A549 (cell line): ENCODE data around the gene WASHC2C.
"Not testable (repeated sequence)": the region's sequence is repeated elsewhere in the genome, so short reads cannot be mapped to it uniquely, and the experiment has no call there.

Experiments
- KDM1A ChIP-seq: fragments of 200-600 bp; sonication (generic); IDR thresholded peaks from 2 replicates; pipeline ENCODE4 v1.6.1; 2016; ENCODE audit warnings: low read depth, mild to moderate bottlenecking
- KDM5A ChIP-seq: fragments of 200-600 bp; sonication (generic); IDR thresholded peaks from 2 replicates; pipeline ENCODE4 v1.6.1; 2016; ENCODE audit warnings: antibody characterized with exemption, mild to moderate bottlenecking
- MAFK ChIP-seq: fragments of 450-650 bp; IDR thresholded peaks from 2 replicates; pipeline ENCODE4 v1.6.1; 2014; ENCODE audit not compliant: partially characterized antibody
- NR3C1 ChIP-seq: fragments of >200 bp; sonication (Bioruptor Twin); formaldehyde crosslinking; IDR thresholded peaks from 3 replicates; pipeline ENCODE4 v1.6.1; 2017
- POLR2A ChIP-seq: IDR thresholded peaks from 2 replicates; pipeline ENCODE4 v1.6.1; 2012; ENCODE audit warnings: mild to moderate bottlenecking, low read length
- RAD21 ChIP-seq, 2 experiments: fragments of >200 bp in 1 of 2; sonication (Bioruptor Twin) in 1 of 2; formaldehyde crosslinking in 1 of 2; IDR thresholded peaks in 1 of 2; conservative IDR thresholded peaks in 1 of 2; 2 replicates in 1 of 2; 3 replicates in 1 of 2; pipeline ENCODE4 v1.6.1; 2012 to 2018; ENCODE audit warnings: inconsistent platforms in 1 of 2
- TF ChIP-seq, protein P1 (sequence below): fragments of >200 bp; sonication (Bioruptor Twin); formaldehyde crosslinking; IDR thresholded peaks from 3 replicates; pipeline ENCODE4 v1.5.1; 2016
- TF ChIP-seq, protein P2 (sequence below): fragments of 450-650 bp; IDR thresholded peaks from 2 replicates; pipeline ENCODE4 v1.6.1; 2014; ENCODE audit warnings: antibody characterized with exemption
- TF ChIP-seq, protein P3 (sequence below): IDR thresholded peaks from 2 replicates; pipeline ENCODE4 v1.6.1; 2012
- TF ChIP-seq, protein P4 (sequence below): IDR thresholded peaks from 2 replicates; pipeline ENCODE4 v1.6.1; 2012

DNA sequence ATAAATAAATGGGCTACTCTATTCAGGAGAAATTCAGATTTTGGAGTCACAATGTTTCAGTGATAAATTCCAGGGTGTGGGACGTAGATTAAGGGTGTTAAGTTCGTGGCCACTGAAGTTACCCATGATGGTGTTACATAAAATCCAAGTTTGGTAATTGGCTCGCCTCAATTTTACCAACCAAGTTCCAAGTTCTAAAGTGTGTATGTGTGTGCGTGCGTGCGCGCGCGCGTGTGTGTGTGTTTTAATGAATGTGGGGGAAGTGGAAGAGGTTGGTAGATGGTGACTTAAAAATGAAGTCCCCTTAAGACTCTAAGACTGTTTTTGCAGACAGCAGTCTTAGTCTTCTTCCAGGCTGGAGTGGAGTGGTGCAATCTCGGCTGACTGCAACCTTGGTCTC, 3.2 kb upstream of the WASHC2C start:
- TF ChIP-seq, protein P1, sequence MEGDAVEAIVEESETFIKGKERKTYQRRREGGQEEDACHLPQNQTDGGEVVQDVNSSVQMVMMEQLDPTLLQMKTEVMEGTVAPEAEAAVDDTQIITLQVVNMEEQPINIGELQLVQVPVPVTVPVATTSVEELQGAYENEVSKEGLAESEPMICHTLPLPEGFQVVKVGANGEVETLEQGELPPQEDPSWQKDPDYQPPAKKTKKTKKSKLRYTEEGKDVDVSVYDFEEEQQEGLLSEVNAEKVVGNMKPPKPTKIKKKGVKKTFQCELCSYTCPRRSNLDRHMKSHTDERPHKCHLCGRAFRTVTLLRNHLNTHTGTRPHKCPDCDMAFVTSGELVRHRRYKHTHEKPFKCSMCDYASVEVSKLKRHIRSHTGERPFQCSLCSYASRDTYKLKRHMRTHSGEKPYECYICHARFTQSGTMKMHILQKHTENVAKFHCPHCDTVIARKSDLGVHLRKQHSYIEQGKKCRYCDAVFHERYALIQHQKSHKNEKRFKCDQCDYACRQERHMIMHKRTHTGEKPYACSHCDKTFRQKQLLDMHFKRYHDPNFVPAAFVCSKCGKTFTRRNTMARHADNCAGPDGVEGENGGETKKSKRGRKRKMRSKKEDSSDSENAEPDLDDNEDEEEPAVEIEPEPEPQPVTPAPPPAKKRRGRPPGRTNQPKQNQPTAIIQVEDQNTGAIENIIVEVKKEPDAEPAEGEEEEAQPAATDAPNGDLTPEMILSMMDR, result not testable (repeated sequence)
- TF ChIP-seq, protein P2, sequence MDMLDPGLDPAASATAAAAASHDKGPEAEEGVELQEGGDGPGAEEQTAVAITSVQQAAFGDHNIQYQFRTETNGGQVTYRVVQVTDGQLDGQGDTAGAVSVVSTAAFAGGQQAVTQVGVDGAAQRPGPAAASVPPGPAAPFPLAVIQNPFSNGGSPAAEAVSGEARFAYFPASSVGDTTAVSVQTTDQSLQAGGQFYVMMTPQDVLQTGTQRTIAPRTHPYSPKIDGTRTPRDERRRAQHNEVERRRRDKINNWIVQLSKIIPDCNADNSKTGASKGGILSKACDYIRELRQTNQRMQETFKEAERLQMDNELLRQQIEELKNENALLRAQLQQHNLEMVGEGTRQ, result not testable (repeated sequence)
- TF ChIP-seq NR3C1; KDM1A; POLR2A; RAD21 (conservative IDR thresholded peaks at IDR 0.05 in 1 of 2, IDR thresholded peaks at IDR 0.05 in 1 of 2); KDM5A; MAFK: not testable (repeated sequence)
- TF ChIP-seq, protein P3, sequence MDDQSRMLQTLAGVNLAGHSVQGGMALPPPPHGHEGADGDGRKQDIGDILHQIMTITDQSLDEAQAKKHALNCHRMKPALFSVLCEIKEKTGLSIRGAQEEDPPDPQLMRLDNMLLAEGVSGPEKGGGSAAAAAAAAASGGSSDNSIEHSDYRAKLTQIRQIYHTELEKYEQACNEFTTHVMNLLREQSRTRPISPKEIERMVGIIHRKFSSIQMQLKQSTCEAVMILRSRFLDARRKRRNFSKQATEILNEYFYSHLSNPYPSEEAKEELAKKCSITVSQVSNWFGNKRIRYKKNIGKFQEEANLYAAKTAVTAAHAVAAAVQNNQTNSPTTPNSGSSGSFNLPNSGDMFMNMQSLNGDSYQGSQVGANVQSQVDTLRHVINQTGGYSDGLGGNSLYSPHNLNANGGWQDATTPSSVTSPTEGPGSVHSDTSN, result not testable (repeated sequence)
- TF ChIP-seq, protein P4, sequence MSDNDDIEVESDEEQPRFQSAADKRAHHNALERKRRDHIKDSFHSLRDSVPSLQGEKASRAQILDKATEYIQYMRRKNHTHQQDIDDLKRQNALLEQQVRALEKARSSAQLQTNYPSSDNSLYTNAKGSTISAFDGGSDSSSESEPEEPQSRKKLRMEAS, result not testable (repeated sequence)
